GM23248 (cell line): ENCODE data around the gene PACSIN1. TPM values are rescaled to one million over a fixed set of nuclear protein-coding genes. Genes with fewer than 3 reads are reported as not detected.

Experiments
- DNase-seq: peaks from one replicate; pipeline ENCODE4 v3.0.0-alpha.2; 2015
- H2AFZ ChIP-seq: fragments of 200-600 bp; sonication (generic); 2 replicates; pipeline ENCODE4 v1.6.1; 2016; ENCODE audit warnings: antibody characterized with exemption
- H3F3A ChIP-seq: fragments of 200-600 bp; sonication (generic); 2 replicates; pipeline ENCODE4 v1.6.1; 2016; ENCODE audit warnings: mild to moderate bottlenecking, antibody characterized with exemption, mixed run types; ENCODE audit not compliant: insufficient read depth
- H3K27ac ChIP-seq: fragments of 200-600 bp; sonication (generic); 2 replicates; pipeline ENCODE4 v1.5.1; 2016; ENCODE audit warnings: mild to moderate bottlenecking
- H3K27me3 ChIP-seq: fragments of 200-600 bp; sonication (generic); replicated peaks from 2 replicates; pipeline ENCODE4 v1.6.1; 2016; ENCODE audit warnings: mild to moderate bottlenecking; ENCODE audit not compliant: insufficient read depth
- H3K36me3 ChIP-seq: fragments of 200-600 bp; sonication (generic); 2 replicates; pipeline ENCODE4 v1.6.1; 2016; ENCODE audit warnings: low read depth, mild to moderate bottlenecking
- H3K4me1 ChIP-seq: fragments of 200-600 bp; sonication (generic); 2 replicates; pipeline ENCODE4 v1.6.1; 2016; ENCODE audit warnings: mild to moderate bottlenecking; ENCODE audit not compliant: insufficient read depth
- H3K4me2 ChIP-seq: fragments of 200-600 bp; sonication (generic); one replicate; pipeline ENCODE4 v1.6.1; 2016; ENCODE audit warnings: mild to moderate bottlenecking; ENCODE audit not compliant: unreplicated experiment
- H3K4me3 ChIP-seq: fragments of 200-600 bp; sonication (generic); 2 replicates; pipeline ENCODE4 v1.5.1; 2016; ENCODE audit warnings: mild to moderate bottlenecking
- H3K79me2 ChIP-seq: fragments of 200-600 bp; sonication (generic); 2 replicates; pipeline ENCODE4 v1.6.1; 2016; ENCODE audit warnings: mild to moderate bottlenecking; ENCODE audit not compliant: insufficient read depth
- H3K9ac ChIP-seq: fragments of 200-600 bp; sonication (generic); 2 replicates; pipeline ENCODE4 v1.6.1; 2016; ENCODE audit warnings: mild to moderate bottlenecking
- H3K9me2 ChIP-seq: fragments of 200-600 bp; sonication (generic); 2 replicates; pipeline ENCODE4 v1.6.1; 2016; ENCODE audit warnings: mixed run types, mild to moderate bottlenecking, moderate library complexity; ENCODE audit not compliant: insufficient read depth
- H3K9me3 ChIP-seq: fragments of 200-600 bp; sonication (generic); one replicate; pipeline ENCODE4 v1.6.1; 2017; ENCODE audit warnings: low read depth
- H4K20me1 ChIP-seq: fragments of 200-600 bp; sonication (generic); 2 replicates; pipeline ENCODE4 v1.6.0; 2016; ENCODE audit not compliant: insufficient read depth
- EZH2 ChIP-seq: fragments of 200-600 bp; sonication (generic); IDR thresholded peaks from 2 replicates; pipeline ENCODE4 v1.6.1; 2018; ENCODE audit warnings: antibody characterized with exemption, mild to moderate bottlenecking; ENCODE audit not compliant: insufficient read depth, poor library complexity, severe bottlenecking
- EZH2phosphoT487 ChIP-seq: fragments of 200-600 bp; sonication (generic); IDR thresholded peaks from 2 replicates; pipeline ENCODE4 v1.6.1; 2018; ENCODE audit warnings: antibody characterized with exemption, moderate library complexity, mild to moderate bottlenecking, low read depth; ENCODE audit not compliant: insufficient read depth
- WGBS, 2 experiments: methylation state at CpG; one replicate each; pipeline ENCODE4 v1.1.6; 2015 to 2017; ENCODE audit warnings: low lambda C conversion rate in 2 of 2, low coverage in 1 of 2; ENCODE audit errors: missing lambda C conversion rate in 2 of 2; 5-methylcytosine and 5-hydroxymethylcytosine counted together
- in situ Hi-C: fragments of 300-500 bp; cut with MboI; formaldehyde crosslinking; loops from 2 replicates; pipeline ENCODE4 v1.15.0; 2020
- polyA plus RNA-seq: library from polyadenylated mRNA; unstranded; fragments of >200 nt; fragmentation: Nextera tagmentation; extraction: Ambion mirVana; gene quantifications from 2 replicates; pipeline ENCODE4 v1.2.1, GENCODE V29; 2016
- total RNA-seq: library from RNA; depleted of rRNA; stranded (reverse); fragments of >200 nt; shearing (Covaris generic); gene quantifications from 2 replicates; pipeline ENCODE4 v1.2.3, GENCODE V29; 2014

The PACSIN1 gene
- total and polyA plus RNA-seq, 2 experiments from 2014 or later, result not detected

DNA sequence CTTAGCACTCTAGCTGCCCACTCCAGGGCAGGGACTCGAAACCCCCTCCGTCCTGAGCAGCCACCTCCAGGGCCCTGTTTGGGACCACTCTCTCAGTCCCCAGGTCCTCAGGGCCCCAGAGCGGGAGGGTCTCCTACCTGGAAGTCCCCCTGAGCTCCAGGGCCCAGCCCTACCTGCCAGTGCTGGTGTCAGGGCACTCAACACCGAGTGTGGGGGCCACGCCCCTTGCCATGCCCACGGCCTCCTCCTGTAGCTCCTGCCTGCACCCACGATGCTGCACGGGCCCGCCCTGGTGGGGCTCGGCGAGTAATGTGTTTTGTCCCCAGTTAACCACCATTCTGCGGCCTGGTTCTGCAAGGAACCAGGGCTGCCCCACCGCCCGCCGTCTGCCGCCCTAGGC, 68.8 kb downstream of the PACSIN1 start:
- H3K9ac ChIP-seq, result no peak overlapping the region
- DNase-seq, result no peak
- no peak for TF ChIP-seq EZH2phosphoT487
- no peak for TF ChIP-seq EZH2
- no peaks in the 10 kb centered on the region for H3F3A ChIP-seq
- H2AFZ ChIP-seq, result no peak overlapping the region
- no peaks in the 10 kb centered on the region for H3K9me2 ChIP-seq
- H3K4me3 ChIP-seq, result no peak overlapping the region
- H3K27me3 ChIP-seq, result no peaks in the 10 kb centered on the region
- H3K4me2 ChIP-seq, result no peak overlapping the region
- no peaks in the 10 kb centered on the region for H3K36me3 ChIP-seq
- H3K27ac ChIP-seq, result no peak overlapping the region
- no peaks in the 10 kb centered on the region for H3K79me2 ChIP-seq
- H3K4me1 ChIP-seq, result no peaks in the 10 kb centered on the region
- no peaks in the 10 kb centered on the region for H4K20me1 ChIP-seq
- in situ Hi-C loops, result no loop called here
- H3K9me3 ChIP-seq, result no peaks in the 10 kb centered on the region
- WGBS, 2 experiments, result 65 to 72% methylated on average over 15 to 16 of the region's 16 CpGs

- TF ChIP-seq EZH2 (no peak), EZH2phosphoT487 (no peak)
- Histone ChIP-seq H2AFZ (no peak overlapping the region), H3K4me2 (no peak overlapping the region), H3K4me3 (no peak overlapping the region), H3K4me1 (no peaks in the 10 kb centered on the region), H3K36me3 (no peaks in the 10 kb centered on the region), H3K9me2 (no peaks in the 10 kb centered on the region), H3K79me2 (no peaks in the 10 kb centered on the region), H3K9me3 (no peaks in the 10 kb centered on the region), H3K27me3 (no peaks in the 10 kb centered on the region), H3K9ac (no peak overlapping the region), H3F3A (no peaks in the 10 kb centered on the region), H4K20me1 (no peaks in the 10 kb centered on the region), H3K27ac (no peak overlapping the region)
- DNase-seq, result no peak
- in situ Hi-C loops, result no loop called here
- 72 to 75% methylated on average over 6 of the region's 6 CpGs for WGBS, 2 experiments
Observed at GRCh38 chr6:34535199-34535598, 69.3 kb downstream of the PACSIN1 start.

DNA sequence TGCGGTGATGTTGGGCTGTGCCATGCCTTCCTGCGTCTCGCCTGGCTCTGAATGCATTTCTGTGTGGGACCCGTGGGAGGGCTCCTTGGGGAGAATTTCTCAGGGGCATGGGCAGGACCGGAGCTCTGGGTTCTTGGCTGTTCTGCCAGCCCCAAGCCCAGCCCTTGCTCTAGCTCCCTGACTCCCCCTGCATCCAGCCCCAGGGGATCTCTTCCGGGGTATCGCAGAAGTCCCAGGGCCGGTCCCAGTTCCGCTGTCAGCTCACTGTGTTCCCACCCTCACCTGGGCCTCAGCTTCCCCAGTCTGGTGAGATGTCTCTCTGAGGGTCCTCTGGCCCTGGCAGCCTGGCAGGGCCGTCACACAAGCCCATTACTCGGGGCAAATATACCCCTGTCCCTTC, 69.8 kb downstream of the PACSIN1 start:
- H4K20me1 ChIP-seq, result no peaks in the 10 kb centered on the region
- H3K4me1 ChIP-seq, result no peaks in the 10 kb centered on the region
- WGBS, 2 experiments, result 73 to 84% methylated on average over 10 to 11 of the region's 11 CpGs
- no peak overlapping the region for H3K9ac ChIP-seq
- no peaks in the 10 kb centered on the region for H3K9me3 ChIP-seq
- H3K4me2 ChIP-seq, result no peak overlapping the region
- no peaks in the 10 kb centered on the region for H3F3A ChIP-seq
- TF ChIP-seq EZH2phosphoT487 (no peak), EZH2 (no peak)
- H3K27ac ChIP-seq, result no peak overlapping the region
- no peak overlapping the region for H2AFZ ChIP-seq
- no peak for DNase-seq
- in situ Hi-C loops, result no loop called here
- H3K9me2 ChIP-seq, result no peaks in the 10 kb centered on the region
- H3K79me2 ChIP-seq, result no peaks in the 10 kb centered on the region
- H3K4me3 ChIP-seq, result no peak overlapping the region
- no peaks in the 10 kb centered on the region for H3K36me3 ChIP-seq
- no peaks in the 10 kb centered on the region for H3K27me3 ChIP-seq

DNA sequence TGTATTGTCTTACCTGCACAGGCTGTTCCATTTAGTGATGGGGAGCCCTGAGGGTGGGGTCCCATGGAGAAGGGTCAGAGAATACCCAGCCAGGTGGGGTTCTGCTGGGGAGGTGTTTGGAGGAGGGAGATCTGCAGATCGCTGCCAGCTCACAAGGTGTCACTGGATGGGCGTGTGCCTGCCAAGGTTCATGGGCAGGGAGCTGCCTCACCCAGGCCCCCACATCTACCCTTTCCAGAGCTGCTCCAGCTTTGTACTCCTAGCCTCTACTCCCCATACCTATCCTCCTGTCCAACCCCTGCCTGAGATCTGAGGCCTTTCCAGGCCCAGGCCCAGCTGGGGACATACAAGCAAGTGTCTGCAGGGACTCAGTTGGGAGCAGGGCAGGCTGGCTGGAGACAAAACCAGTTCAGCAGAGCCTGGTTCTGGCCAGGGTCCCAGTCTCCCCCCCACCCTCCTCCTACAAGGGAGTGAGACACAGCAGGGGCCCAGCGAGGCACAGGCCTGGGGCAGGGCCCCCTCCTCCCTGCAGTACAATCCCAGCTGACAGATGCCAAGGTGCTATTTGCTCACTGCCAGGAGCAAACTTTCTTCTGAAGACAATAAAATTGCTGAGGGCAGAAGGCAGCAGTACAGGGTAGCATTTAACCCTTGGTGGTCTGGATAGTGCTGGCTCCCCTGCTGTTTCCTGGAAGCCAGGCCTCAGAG, 70.5 kb downstream of the PACSIN1 start:
- WGBS, 2 experiments, result 89 to 94% methylated on average over 3 of the region's 3 CpGs

More for the DNA sequence above, 70.5 kb downstream of the PACSIN1 start:
- no peak overlapping the region for H3K4me3 ChIP-seq
- no peaks in the 10 kb centered on the region for H3K9me2 ChIP-seq
- in situ Hi-C loops, result no loop called here
- H3K4me1 ChIP-seq, result no peaks in the 10 kb centered on the region
- no peaks in the 10 kb centered on the region for H3K27me3 ChIP-seq
- no peak overlapping the region for H3K27ac ChIP-seq
- no peaks in the 10 kb centered on the region for H3F3A ChIP-seq
- TF ChIP-seq EZH2 (no peak), EZH2phosphoT487 (no peak)
- no peak overlapping the region for H2AFZ ChIP-seq
- H3K9ac ChIP-seq, result no peak overlapping the region
- no peaks in the 10 kb centered on the region for H3K79me2 ChIP-seq
- no peaks in the 10 kb centered on the region for H4K20me1 ChIP-seq
- no peak for DNase-seq
- H3K9me3 ChIP-seq, result no peaks in the 10 kb centered on the region
- H3K36me3 ChIP-seq, result no peaks in the 10 kb centered on the region
- H3K4me2 ChIP-seq, result no peak overlapping the region
